LNCAP (cell line): Measurements from ENCODE around the gene E2F2.

ENCODE experiments used
- TF ChIP-seq, protein P1 (sequence below): fragments of 450-650 bp; IDR thresholded peaks from 2 replicates; pipeline ENCODE4 v1.5.1; 2017; ENCODE audit warnings: mild to moderate bottlenecking

Gene E2F2

GRCh38 chr1:23502951-23503350 is 28.1 kb downstream of the E2F2 start:
- TF ChIP-seq, protein P1, sequence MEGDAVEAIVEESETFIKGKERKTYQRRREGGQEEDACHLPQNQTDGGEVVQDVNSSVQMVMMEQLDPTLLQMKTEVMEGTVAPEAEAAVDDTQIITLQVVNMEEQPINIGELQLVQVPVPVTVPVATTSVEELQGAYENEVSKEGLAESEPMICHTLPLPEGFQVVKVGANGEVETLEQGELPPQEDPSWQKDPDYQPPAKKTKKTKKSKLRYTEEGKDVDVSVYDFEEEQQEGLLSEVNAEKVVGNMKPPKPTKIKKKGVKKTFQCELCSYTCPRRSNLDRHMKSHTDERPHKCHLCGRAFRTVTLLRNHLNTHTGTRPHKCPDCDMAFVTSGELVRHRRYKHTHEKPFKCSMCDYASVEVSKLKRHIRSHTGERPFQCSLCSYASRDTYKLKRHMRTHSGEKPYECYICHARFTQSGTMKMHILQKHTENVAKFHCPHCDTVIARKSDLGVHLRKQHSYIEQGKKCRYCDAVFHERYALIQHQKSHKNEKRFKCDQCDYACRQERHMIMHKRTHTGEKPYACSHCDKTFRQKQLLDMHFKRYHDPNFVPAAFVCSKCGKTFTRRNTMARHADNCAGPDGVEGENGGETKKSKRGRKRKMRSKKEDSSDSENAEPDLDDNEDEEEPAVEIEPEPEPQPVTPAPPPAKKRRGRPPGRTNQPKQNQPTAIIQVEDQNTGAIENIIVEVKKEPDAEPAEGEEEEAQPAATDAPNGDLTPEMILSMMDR = no peak

DNA sequence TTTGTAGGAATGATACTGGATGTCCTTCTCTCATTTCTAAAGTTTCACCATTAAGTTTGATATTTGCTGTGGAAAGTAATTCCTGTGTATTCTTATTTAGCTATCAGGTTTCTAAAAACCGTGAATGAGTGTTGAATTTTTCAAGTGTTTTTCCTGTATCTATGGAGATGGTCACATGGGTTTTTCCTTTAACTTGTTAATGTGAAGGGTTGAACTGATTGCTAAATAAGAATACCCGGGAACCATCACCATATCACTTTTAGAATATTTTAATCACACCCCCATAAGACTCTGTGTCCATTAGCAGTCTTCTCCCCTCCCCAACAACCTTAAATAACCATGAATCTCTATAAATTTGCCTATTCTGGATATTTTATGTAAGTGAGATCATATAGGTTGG is 30.6 kb downstream of the E2F2 start:
- TF ChIP-seq, protein P1 = no peak

- TF ChIP-seq, protein P1 = no peak
Observed at GRCh38 chr1:23497777-23498439, 33.1 kb downstream of the E2F2 start.

GRCh38 chr1:23496490-23497181 is 34.4 kb downstream of the E2F2 start:
- TF ChIP-seq, protein P1 = no peak

- TF ChIP-seq, protein P1 = no peak
Observed at GRCh38 chr1:23492132-23492720, 38.8 kb downstream of the E2F2 start.

DNA sequence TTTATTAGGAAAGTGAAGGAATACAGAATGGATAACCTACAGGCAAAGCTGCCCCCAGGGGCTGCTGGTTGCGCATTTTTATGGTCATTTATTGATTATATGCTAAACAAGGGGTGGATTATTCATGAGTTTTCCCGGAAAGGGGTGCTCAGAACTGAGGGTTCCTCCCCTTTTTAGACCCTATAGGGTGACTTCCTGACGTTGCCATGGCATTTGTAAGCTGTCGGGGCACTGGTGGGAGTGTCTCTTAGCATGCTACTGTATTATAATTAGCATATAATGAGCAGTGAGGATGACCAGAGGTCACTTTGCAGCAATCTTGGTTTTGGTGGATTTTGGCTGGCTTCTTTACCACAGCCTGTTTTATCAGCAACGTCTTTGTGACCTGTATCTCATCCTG is 41.2 kb downstream of the E2F2 start:
- TF ChIP-seq, protein P1 = no peak

- TF ChIP-seq, protein P1 = no peak
Observed at GRCh38 chr1:23485002-23485332, 46.1 kb downstream of the E2F2 start.
